ENCODE data around the gene EML4.
"Not testable (repeated sequence)": the region's sequence is repeated elsewhere in the genome, so short reads cannot be mapped to it uniquely, and the experiment has no call there.

- TF ChIP-seq, protein P1, sequence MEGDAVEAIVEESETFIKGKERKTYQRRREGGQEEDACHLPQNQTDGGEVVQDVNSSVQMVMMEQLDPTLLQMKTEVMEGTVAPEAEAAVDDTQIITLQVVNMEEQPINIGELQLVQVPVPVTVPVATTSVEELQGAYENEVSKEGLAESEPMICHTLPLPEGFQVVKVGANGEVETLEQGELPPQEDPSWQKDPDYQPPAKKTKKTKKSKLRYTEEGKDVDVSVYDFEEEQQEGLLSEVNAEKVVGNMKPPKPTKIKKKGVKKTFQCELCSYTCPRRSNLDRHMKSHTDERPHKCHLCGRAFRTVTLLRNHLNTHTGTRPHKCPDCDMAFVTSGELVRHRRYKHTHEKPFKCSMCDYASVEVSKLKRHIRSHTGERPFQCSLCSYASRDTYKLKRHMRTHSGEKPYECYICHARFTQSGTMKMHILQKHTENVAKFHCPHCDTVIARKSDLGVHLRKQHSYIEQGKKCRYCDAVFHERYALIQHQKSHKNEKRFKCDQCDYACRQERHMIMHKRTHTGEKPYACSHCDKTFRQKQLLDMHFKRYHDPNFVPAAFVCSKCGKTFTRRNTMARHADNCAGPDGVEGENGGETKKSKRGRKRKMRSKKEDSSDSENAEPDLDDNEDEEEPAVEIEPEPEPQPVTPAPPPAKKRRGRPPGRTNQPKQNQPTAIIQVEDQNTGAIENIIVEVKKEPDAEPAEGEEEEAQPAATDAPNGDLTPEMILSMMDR (conservative IDR thresholded peaks at IDR 0.05) = not testable (repeated sequence)
- not testable (repeated sequence) for TF ChIP-seq ZFX (IDR thresholded peaks at IDR 0.05)
Observed at GRCh38 chr2:42134401-42134932, 34.7 kb upstream of the EML4 start.
